ENCODE results near the gene NOL3. TPM values are rescaled to one million over a fixed set of nuclear protein-coding genes. Genes with fewer than 3 reads are reported as not detected.

NOL3 gene
- polyA plus RNA-seq, 12 donors, result 16.3 to 42.3 (median 34.2) TPM; not detected in 1

DNA sequence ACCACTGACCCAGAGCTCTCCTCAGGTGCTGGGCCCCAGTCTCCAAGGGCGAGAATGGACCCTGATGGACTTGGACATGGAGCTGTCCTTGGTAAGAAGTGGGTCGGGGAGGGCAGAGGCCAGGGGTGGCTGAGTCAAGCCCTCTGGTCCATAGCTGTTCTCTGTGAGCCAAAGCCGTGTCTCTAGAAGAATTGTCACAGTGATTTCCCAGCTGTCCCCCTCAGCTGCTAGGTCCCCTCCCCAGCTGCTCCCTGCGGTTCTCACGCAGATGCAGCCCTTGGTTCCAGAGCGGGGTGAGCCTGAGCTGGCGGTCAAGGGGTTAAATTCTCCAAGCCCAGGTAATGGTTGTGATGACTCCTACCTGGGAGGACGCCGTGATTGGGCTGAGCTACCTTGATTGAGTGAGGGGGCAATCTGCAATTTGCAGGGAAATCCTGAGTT lies 1.3 kb upstream of the NOL3 start:
- no peak for DNase-seq

DNA sequence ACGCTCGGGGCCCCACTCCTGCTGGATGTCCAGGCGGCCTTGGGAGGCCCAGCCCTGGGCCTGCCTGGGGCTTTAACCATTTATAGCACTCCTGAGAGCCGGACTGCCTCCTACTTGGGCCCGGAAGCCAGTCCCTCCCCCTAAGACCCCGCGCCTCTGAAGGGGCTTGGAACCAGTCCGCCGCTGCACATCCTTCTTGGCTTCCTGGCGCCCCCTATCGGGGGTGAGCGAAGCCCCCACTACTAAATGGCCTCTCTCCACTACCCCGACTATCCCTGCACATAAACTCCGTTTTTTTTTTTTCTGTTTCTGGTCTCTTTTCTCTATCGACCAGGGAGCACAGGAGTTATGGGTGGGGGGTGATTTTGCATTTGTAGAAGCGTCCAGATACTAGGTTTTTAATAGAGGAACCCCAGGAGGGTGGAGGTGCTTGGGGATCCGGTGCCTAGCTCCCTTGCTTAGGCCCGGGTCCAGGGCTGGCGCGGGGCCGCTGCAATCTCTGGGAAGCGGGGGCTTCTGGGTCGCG lies 633 bp upstream of the NOL3 start:
- no peak for DNase-seq

DNA sequence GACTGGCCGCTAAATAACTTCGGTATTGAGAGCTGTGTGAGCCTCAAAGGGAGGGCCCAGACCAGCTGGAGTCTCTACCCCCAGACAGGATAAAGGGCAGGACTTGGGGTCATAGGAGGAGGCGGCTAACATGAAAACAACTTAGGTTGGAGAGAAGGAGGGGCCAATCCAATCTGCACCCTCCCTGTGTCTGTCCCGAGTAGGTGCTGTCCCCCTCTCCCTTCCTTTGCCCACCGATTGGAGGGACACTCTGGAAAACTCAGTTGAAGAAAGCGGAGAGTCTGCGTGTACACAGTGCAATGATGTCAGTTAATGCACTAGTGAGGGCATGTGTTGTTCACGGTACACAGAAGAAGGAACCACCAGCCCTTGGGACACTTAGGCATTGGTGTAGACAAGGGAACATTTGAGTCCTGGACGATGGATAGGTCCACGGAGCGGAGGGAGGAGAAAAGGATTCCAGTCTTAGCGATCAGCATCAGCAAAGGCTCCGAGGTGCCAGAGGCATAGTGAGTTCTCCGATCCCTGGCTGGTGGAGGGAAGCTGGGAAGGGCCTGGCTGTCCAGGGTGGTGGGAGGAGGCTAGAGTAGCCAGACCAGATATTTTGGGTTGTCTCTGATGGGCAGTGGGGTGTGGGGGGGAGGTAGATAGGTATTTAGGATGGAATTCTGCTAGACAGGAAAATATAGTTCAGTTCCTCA lies 761 bp downstream of the NOL3 start:
- no peak for DNase-seq

- DNase-seq, result no peak
Measured at GRCh38 chr16:67173323-67173722, 3.0 kb downstream of the NOL3 start.

DNA sequence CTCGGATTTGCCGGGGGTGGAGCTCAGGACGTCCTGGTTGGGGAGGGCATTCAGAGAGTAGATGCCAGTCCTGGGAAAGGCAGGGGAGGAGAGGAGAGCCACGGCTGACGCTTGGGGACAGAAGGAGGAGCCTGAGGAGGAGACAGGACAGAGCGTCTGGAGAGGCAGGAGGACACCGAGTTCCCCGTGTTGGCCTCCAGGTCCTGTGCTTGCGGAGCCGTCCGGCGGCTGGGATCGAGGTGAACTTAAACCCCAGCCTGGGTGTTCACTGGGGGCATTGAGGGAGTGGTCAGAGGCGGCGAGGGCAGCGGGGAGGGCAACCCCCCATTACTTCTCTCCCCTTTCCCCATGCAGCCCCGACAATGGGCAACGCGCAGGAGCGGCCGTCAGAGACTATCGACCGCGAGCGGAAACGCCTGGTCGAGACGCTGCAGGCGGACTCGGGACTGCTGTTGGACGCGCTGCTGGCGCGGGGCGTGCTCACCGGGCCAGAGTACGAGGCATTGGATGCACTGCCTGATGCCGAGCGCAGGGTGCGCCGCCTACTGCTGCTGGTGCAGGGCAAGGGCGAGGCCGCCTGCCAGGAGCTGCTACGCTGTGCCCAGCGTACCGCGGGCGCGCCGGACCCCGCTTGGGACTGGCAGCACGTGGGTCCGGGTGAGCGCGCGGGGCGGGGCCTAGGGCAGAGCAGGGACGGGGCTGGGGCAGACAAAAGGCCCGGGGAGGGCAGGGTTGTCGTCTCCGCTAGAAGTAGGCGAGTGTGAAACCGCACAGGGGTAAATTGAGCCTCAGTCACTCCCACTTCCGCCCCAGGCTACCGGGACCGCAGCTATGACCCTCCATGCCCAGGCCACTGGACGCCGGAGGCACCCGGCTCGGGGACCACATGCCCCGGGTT lies 3.7 kb downstream of the NOL3 start:
- DNase-seq, result no peak

GRCh38 chr16:67174706-67175231 lies 4.4 kb downstream of the NOL3 start:
- DNase-seq, result no peak

- DNase-seq, result no peak
Measured at GRCh38 chr16:67176662-67177061, 6.3 kb downstream of the NOL3 start.

DNA sequence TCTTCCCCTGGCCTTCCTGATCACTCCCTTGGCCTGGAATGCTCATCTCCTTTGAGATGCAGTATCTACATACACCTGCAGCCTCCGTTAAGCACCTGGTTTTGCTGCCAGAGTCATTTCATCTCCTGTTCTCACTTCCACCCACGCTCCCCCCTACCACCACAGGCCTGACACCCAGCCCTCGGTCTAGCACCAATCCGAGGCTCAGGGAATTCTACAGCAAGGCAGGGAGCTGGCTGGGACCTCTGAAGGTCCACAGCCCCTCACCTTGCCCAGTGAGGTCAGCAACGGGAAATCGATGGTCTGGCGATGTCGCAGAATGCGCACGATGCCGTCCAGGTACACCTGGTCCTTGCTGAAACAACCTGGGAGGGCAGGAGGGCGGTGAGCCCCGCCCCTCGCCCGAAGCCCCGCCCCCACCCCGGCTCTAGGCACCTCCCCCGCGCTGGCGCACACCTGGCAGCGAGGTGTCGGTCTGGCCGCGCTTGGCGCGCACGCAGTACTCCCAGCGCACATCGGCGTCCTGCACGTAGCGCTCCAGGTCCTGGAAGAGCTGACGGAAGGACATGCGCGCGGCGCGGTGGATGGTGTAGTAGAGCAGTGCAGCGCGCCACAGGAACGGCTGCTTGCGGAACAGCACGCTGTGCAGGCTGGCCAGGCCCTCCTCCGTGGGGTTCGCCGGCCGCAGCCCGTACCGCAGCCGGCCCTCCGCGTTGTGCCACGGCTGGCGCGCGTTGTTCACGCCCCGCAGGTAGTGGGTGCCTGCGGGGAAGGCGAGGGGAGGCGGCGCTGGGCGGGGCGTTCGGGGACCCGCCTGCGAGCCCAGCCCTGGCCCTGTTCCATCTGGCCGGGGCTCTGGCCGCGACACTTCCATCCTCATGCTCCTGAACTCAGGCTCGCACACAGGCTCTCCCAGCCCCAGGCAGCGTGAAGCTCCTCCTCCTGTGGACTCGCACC lies 7.7 kb downstream of the NOL3 start:
- no peak for DNase-seq

DNA sequence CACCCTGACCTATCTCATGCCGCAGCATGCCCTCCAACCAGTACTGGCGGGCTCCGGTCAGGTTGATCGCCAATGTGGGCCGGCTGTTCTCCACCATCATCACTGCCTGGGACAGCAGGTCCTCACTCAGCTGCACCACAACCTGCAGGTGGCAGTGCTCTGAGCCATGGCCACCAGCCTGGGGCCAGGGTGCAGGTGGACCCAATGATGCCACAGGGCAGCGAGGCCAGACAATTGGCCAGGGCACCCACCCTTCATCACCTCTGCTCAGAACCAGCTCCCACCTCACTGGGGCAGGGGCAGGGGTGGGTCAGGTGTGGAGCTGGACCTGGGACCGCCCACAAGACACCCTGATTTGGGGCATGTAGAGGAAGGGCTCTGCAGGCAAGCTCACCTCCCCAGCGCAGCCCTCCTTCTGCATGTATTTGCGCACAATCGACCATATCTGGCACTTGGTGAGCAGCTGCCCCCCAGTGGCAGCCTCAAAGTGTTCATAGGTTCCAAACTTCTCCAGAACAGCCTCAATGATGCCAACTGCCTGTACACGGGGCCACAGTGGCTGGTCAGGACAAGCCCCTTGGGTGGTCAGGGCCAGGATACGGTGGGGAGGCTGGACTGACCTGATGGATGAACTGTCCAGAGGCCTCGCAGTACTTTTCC lies 9.2 kb downstream of the NOL3 start:
- DNase-seq, result no peak

DNA sequence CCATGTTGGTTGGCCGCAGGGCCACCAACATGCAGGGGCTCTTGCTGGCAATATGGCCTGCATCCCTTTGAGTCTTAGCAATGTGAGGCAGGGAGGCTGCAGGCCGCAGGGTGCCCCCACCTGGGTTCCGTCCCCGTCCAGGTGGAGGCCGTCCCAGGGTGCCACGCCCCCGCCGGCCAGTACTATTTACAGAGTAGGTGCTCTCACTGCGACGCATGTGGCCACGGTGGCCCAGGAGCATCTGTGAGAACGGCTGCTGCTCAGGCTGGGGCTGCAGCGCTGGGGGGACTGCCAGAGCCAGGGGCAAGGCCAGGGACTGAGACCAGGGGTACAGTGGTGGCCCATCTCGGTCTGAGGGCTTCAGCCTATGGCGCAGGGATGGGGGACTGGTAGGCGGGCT lies 9.8 kb downstream of the NOL3 start:
- no peak for DNase-seq

DNA sequence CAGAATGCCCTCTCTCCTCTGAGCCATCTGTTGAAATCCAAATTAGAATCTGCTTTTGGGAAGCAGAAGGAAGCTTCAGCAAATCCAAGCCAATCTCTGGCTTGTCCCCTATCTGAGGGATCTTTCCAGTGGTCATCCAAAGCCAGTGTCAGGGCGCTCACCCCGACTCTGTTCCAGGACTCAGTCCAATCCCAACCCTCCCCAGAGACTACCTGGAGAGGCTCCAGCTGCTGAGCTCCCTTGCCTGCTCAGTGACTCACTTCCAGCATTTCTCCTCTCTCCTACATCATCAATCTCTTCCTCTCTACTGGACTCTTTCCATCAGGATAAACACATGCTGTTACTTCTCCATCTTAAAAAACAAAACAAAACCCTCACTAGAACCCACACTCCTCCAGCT lies 11.0 kb downstream of the NOL3 start:
- DNase-seq, result no peak

DNA sequence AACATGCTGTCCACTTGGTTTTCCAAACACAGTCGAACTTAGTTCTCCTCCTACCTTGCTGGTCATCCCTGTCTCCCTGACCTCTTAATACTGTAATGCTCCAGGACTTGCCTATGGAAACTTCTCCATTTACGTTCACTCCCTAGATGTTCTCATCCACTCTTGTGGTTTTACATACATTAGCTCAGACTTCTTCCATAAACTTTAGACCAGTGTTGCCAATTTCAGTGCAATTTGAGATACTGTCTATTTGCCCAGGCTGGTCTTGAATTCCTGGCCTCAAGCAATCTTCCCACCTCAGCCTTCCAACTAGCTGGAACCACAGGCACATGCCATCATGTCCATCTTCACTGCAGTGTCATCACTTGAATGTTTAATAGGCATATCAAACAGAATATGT lies 11.9 kb downstream of the NOL3 start:
- no peak for DNase-seq

- no peak for DNase-seq
Measured at GRCh38 chr16:67183284-67183626, 12.9 kb downstream of the NOL3 start.

- peak; percentile 95 for DNase-seq
Measured at GRCh38 chr16:67183627-67184452, 13.5 kb downstream of the NOL3 start, which contains the start of gene MATCAP1. Gene MATCAP1 (minus strand): TSS chr16:67183963. CDS start chr16:67180610, 3,353 bp downstream.

GRCh38 chr16:67184453-67184994 lies 14.2 kb downstream of the NOL3 start:
- no peak for DNase-seq

DNA sequence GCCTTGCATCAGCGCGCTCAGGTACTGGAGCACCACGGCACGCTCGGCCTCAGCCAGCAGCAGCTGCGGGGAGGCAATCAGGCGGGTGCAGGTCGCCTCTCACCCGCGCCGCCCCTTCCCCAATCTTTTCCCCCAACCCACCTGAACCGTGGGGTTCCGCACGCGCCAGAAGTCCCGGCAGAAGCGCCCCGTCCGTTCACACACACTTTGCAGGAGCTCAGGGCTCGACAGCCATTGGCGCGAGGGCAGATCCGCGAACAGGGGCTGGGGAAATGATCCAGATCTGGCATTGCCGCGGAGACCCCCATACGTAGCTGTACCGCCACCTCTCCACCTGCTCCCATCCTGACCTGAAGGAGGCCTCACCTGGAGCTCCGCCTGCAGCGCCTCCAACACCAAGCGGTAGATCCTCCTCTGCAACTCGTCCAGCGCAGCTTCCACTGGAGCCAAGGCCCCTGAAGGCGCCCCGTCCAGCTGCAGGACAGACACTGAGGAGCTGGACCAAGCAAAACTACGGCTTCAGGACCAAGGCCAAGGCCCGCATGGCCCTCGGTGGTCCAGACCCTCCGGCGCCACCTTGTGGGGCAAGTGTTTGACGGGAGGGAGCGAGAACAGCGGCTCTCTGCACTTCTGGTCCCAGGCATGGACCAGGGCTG lies 14.8 kb downstream of the NOL3 start:
- peak; percentile 91 for DNase-seq

DNA sequence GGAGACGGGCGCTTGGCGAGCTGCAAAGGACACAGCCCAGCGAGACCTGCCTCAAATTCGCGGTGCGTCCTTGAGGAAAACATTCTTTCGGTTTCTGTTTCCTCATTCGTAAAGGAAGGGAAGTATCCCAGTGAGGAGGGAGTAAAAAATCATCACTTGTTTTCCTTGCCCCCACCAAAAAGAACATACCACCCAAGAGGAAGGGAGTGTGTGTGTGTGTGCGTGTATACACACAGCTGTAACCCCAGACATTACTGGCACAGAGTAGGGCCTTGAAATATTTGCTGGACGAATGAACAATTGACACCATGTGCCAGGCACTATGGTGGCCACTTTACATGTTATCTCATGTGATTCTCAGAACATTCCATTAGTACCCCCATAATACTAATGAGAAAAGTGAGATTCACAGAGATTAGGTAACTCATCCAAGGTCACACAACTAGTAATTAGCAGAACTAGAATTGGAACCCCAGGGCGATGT lies 15.4 kb downstream of the NOL3 start:
- DNase-seq, result no peak

DNA sequence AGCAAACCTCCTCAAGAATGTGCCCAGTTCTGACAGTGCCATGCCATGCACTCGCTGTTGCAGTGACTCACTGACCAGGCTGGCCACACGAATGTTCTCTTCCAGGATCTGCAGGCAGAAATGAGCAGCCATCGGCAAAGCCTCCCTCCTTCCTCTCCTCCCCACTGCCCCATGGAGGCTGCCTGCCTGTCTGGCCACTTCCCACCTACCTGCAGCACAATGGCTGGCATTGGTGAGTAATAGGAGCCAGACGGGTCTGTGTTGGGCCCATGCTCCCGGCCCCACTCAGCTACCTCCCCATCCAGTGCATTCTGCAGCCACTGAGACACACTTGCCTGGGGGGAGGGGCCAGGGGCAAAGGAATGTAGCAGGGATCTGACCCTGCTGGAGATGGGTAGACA lies 16.2 kb downstream of the NOL3 start:
- DNase-seq, result no peak

Data from muscle of arm (tissue), 12 donors.